GM12873 (cell line): ENCODE results near the gene RPL41.

Source experiments
- CTCF ChIP-seq: IDR thresholded peaks from 2 replicates; pipeline ENCODE4 v1.5.1; 2012; ENCODE audit warnings: low read depth, mild to moderate bottlenecking, moderate library complexity, low read length, control low read depth; ENCODE audit not compliant: insufficient read depth; ENCODE audit errors: missing control alignments

The RPL41 gene

GRCh38 chr12:56122637-56123036, 6.2 kb downstream of the RPL41 start:
- no peak for TF ChIP-seq CTCF

GRCh38 chr12:56124133-56124532, 7.7 kb downstream of the RPL41 start:
- TF ChIP-seq CTCF = no peak

- no peak for TF ChIP-seq CTCF
Observed at GRCh38 chr12:56126732-56127239, 10.4 kb downstream of the RPL41 start.

GRCh38 chr12:56127485-56127887, 11.1 kb downstream of the RPL41 start:
- no peak for TF ChIP-seq CTCF

GRCh38 chr12:56127888-56128669, 11.6 kb downstream of the RPL41 start, which contains the start of gene ESYT1:
TSS of gene ESYT1 (plus strand) at chr12:56128267. CDS start at chr12:56128320, 53 bp downstream.
- TF ChIP-seq CTCF = no peak

- no peak for TF ChIP-seq CTCF
Observed at GRCh38 chr12:56128670-56129205, 12.3 kb downstream of the RPL41 start.

- no peak for TF ChIP-seq CTCF
Observed at GRCh38 chr12:56129206-56129941, 12.9 kb downstream of the RPL41 start.
